ENCODE data around the gene RAPGEF1. TPM values are rescaled to one million over a fixed set of nuclear protein-coding genes. Genes with fewer than 3 reads are reported as not detected.
"Not testable (repeated sequence)": the region's sequence is repeated elsewhere in the genome, so short reads cannot be mapped to it uniquely, and the experiment has no call there.

RAPGEF1 gene
- polyA plus RNA-seq, 1 donor, result 122 TPM

GRCh38 chr9:131549186-131549585 is 190.7 kb downstream of the RAPGEF1 start:
- not testable (repeated sequence) for DNase-seq

GRCh38 chr9:131546336-131547084 is 193.4 kb downstream of the RAPGEF1 start:
- DNase-seq, result no peak

GRCh38 chr9:131545786-131546335 is 194.0 kb downstream of the RAPGEF1 start:
- no peak for DNase-seq

GRCh38 chr9:131545003-131545785 is 194.7 kb downstream of the RAPGEF1 start, which contains the start of gene PRRT1B:
PRRT1B (plus strand) TSS chr9:131545523; CDS start chr9:131545616, 93 bp downstream.
- no peak for DNase-seq

- DNase-seq, result no peak
These were observed 196.7 kb downstream of the RAPGEF1 start for GRCh38 chr9:131543141-131543540.

- no peak for DNase-seq
These were observed 200.5 kb downstream of the RAPGEF1 start for GRCh38 chr9:131539223-131539923.

GRCh38 chr9:131537946-131538345 is 201.9 kb downstream of the RAPGEF1 start:
- DNase-seq, result no peak

- no peak for DNase-seq
These were observed 205.1 kb downstream of the RAPGEF1 start for GRCh38 chr9:131534721-131535237.

- DNase-seq, result peak; percentile 89
These were observed 208.7 kb downstream of the RAPGEF1 start, which contains the start of gene UCK1 for GRCh38 chr9:131530920-131531832. UCK1 (minus strand) TSS chr9:131531263; CDS start chr9:131531174, 89 bp downstream.

GRCh38 chr9:131530546-131530919 is 209.3 kb downstream of the RAPGEF1 start:
- DNase-seq, result no peak

- DNase-seq, result no peak
These were observed 210.0 kb downstream of the RAPGEF1 start for GRCh38 chr9:131529597-131530545.

GRCh38 chr9:131528886-131529505 is 210.9 kb downstream of the RAPGEF1 start:
- DNase-seq, result no peak

- no peak for DNase-seq
These were observed 211.7 kb downstream of the RAPGEF1 start for GRCh38 chr9:131528186-131528585.

Other genes with a start within 250 kb of the RAPGEF1 start
- 29.9 TPM for gene POMT1, start 237.2 kb downstream of the RAPGEF1 start, polyA plus RNA-seq (ENCODE audit: insufficient read length)
- 27.1 TPM for gene UCK1, start 208.8 kb downstream of the RAPGEF1 start, polyA plus RNA-seq (ENCODE audit: insufficient read length)
- gene PRRT1B, start 194.6 kb downstream of the RAPGEF1 start, polyA plus RNA-seq (ENCODE audit: insufficient read length), result not detected